K562 (cell line): ENCODE results near the gene PIP4K2C. TPM values are rescaled to one million over a fixed set of nuclear protein-coding genes. Genes with fewer than 3 reads are reported as not detected.

ENCODE experiments used
- CEBPB ChIP-seq: fragments of 450-650 bp; IDR thresholded peaks from 2 replicates; pipeline ENCODE4 v1.6.1; 2016; ENCODE audit warnings: missing genetic modification characterization, missing compliant biosample characterization
- CREB1 ChIP-seq, 2 experiments: sonication (generic) in 1 of 2; formaldehyde crosslinking in 1 of 2; IDR thresholded peaks; 2 replicates each; pipeline versions ENCODE4 v1.6.1 to v1.8.0; 2012 to 2022; ENCODE audit warnings: inconsistent platforms in 1 of 2, mild to moderate bottlenecking in 1 of 2, missing genetic modification reagents in 1 of 2, moderate library complexity in 1 of 2
- CREB3 ChIP-seq: fragments of 450-650 bp; conservative IDR thresholded peaks from 2 replicates; pipeline ENCODE4 v1.6.1; 2016; ENCODE audit warnings: missing genetic modification characterization, low read depth, mild to moderate bottlenecking, missing compliant biosample characterization, moderate library complexity
- CTCF ChIP-seq, 3 experiments: IDR thresholded peaks in 2 of 3; conservative IDR thresholded peaks in 1 of 3; 2 replicates each; pipeline ENCODE4 v1.5.1; 2011 to 2012; ENCODE audit warnings: low read length in 3 of 3, mild to moderate bottlenecking in 3 of 3, control low read depth in 2 of 3, improper control_type of control experiment in 1 of 3, inconsistent platforms in 1 of 3, low read depth in 1 of 3, mixed read lengths in 1 of 3, moderate library complexity in 1 of 3; ENCODE audit not compliant: insufficient read depth in 2 of 3
- GABPB1 ChIP-seq: sonication (generic); formaldehyde crosslinking; IDR thresholded peaks from 2 replicates; pipeline ENCODE4 v1.8.0; 2022; ENCODE audit warnings: mild to moderate bottlenecking, missing genetic modification reagents
- LEF1 ChIP-seq: fragments of 450-650 bp; IDR thresholded peaks from 2 replicates; pipeline ENCODE4 v1.6.1; 2016; ENCODE audit warnings: mild to moderate bottlenecking
- NR3C1 ChIP-seq: sonication (generic); formaldehyde crosslinking; IDR thresholded peaks from 2 replicates; pipeline ENCODE4 v1.8.1; 2022; ENCODE audit warnings: missing genetic modification reagents
- PHF8 ChIP-seq: fragments of 200-600 bp; sonication (generic); IDR thresholded peaks from 2 replicates; pipeline ENCODE4 v1.6.1; 2012; ENCODE audit warnings: mixed run types, mild to moderate bottlenecking, inconsistent platforms, low read length, moderate library complexity, borderline replicate concordance
- POLR3A ChIP-seq: IDR thresholded peaks from 2 replicates; pipeline ENCODE4 v1.6.1; 2011; ENCODE audit warnings: borderline replicate concordance, mild to moderate bottlenecking, moderate library complexity; ENCODE audit not compliant: insufficient read length, insufficient read depth; ENCODE audit errors: extremely low read depth
- PTBP1 ChIP-seq: fragments of 200-400 bp; formaldehyde crosslinking; IDR thresholded peaks from 2 replicates; pipeline ENCODE4 v1.6.1; 2017; ENCODE audit warnings: low read depth, low read length
- RAD21 ChIP-seq, 2 experiments: fragments of 250-450 bp in 1 of 2; fragments of 450-650 bp in 1 of 2; sonication (Bioruptor Pico) in 1 of 2; formaldehyde crosslinking in 1 of 2; IDR thresholded peaks in 1 of 2; conservative IDR thresholded peaks in 1 of 2; 2 replicates each; pipeline versions ENCODE4 v1.4.0 to v1.8.0; 2020 to 2022; ENCODE audit warnings: mild to moderate bottlenecking in 2 of 2, moderate library complexity in 1 of 2
- RBM39 ChIP-seq: fragments of 200-400 bp; formaldehyde crosslinking; optimal IDR thresholded peaks from 2 replicates; pipeline ENCODE3; 2018; ENCODE audit warnings: low read depth, low read length
- SUPT5H ChIP-seq: fragments of 450-650 bp; IDR thresholded peaks from 2 replicates; pipeline ENCODE4 v1.6.1; 2016
- TEAD1 ChIP-seq, 2 experiments: fragments of 450-650 bp in 1 of 2; sonication (generic) in 1 of 2; formaldehyde crosslinking; IDR thresholded peaks; 2 replicates each; pipeline versions ENCODE4 v1.4.0 to v1.8.0; 2020 to 2022; ENCODE audit warnings: mild to moderate bottlenecking in 2 of 2, missing genetic modification reagents in 1 of 2
- TGIF2 ChIP-seq: sonication (generic); formaldehyde crosslinking; IDR thresholded peaks from 2 replicates; pipeline ENCODE4 v1.8.1; 2022; ENCODE audit warnings: mild to moderate bottlenecking, missing genetic modification reagents, moderate library complexity
- ZKSCAN1 ChIP-seq: fragments of 150-350 bp; IDR thresholded peaks from 2 replicates; pipeline ENCODE4 v1.6.1; 2016; ENCODE audit warnings: low read depth, low read length
- ZNF165 ChIP-seq: fragments of 250-450 bp; sonication (Bioruptor Pico); IDR thresholded peaks from 2 replicates; pipeline ENCODE4 v1.4.0; 2020; ENCODE audit warnings: borderline replicate concordance
- ZNF444 ChIP-seq: fragments of 250-450 bp; sonication (Bioruptor Pico); IDR thresholded peaks from 2 replicates; pipeline ENCODE4 v1.4.0; 2020; ENCODE audit warnings: mild to moderate bottlenecking, moderate library complexity
- ZNF583 ChIP-seq: fragments of 250-450 bp; sonication (Bioruptor Pico); IDR thresholded peaks from 2 replicates; pipeline ENCODE4 v1.4.0; 2020
- ZNF785 ChIP-seq: fragments of 250-450 bp; sonication (Bioruptor Pico); IDR thresholded peaks from 2 replicates; pipeline ENCODE4 v1.4.0; 2020; ENCODE audit warnings: mild to moderate bottlenecking
- polyA plus RNA-seq, 8 experiments: library from polyadenylated mRNA; depleted of rRNA in 4 of 8; stranded (reverse) in 5 of 8; unstranded in 3 of 8; fragments of >200 nt; fragmentation: Nextera tagmentation in 2 of 8; fragmentation: Illumina TruSeq in 1 of 8; extraction: Ambion mirVana in 2 of 8; extraction: Trizol in 1 of 8; gene quantifications; 2 replicates each; pipeline versions ENCODE4 v1.2.1 to v1.2.3, GENCODE V29; 2011 to 2014; ENCODE audit warnings: inconsistent platforms in 1 of 8, missing spikeins in 1 of 8
- total RNA-seq, 7 experiments: library from RNA; depleted of rRNA in 6 of 7; stranded (reverse); fragments of >200 nt in 6 of 7; fragmentation: Illumina TruSeq in 2 of 7; extraction: Trizol in 2 of 7; gene quantifications; 2 replicates each; pipeline versions ENCODE4 v1.2.1 to v1.2.3, GENCODE V29; 2011 to 2021; ENCODE audit warnings: low replicate concordance in 1 of 7
- TF ChIP-seq, protein P1 (sequence below), 2 experiments: fragments of 250-450 bp in 1 of 2; fragments of 450-650 bp in 1 of 2; sonication (Bioruptor Pico) in 1 of 2; IDR thresholded peaks; 2 replicates each; pipeline versions ENCODE4 v1.6.1 to v1.8.0; 2016 to 2021; ENCODE audit warnings: mild to moderate bottlenecking in 2 of 2, moderate library complexity in 2 of 2, missing compliant biosample characterization in 1 of 2, missing genetic modification characterization in 1 of 2
- TF ChIP-seq, protein P2 (sequence below): sonication (generic); formaldehyde crosslinking; IDR thresholded peaks from 2 replicates; pipeline ENCODE4 v1.8.1; 2023; ENCODE audit warnings: mild to moderate bottlenecking, missing genetic modification reagents, moderate library complexity

Gene PIP4K2C
- total and polyA plus RNA-seq, 9 of the 15 experiments (the other 6 are each of a cell fraction or from before 2014, with no cell fraction given): 9.0 to 41.4 (median 18.3) TPM

GRCh38 chr12:57632958-57633840 lies 42.2 kb downstream of the PIP4K2C start, which contains the start of gene B4GALNT1 (continued):
- TF ChIP-seq ZNF583 (CRISPR knock-in tag) (no peak), CREB1 (IDR thresholded peaks at IDR 0.05) (no peak), CREB1 (CRISPR knock-in tag; IDR thresholded peaks at IDR 0.05) (peak; percentile 52; the same call in 1 of the 2 replicates), LEF1 (no peak), PHF8 (peak; percentile 59; the same call in 1 of the 2 replicates), TEAD1 (CRISPR knock-in tag; IDR thresholded peaks at IDR 0.05) (peak; percentile 67 to 97; a peak in 3 of 4 replicates), ZKSCAN1 (0 out of 2 replicates have a peak, but pooled peaks have one; percentile 34), CTCF (IDR thresholded peaks at IDR 0.05 in 2 of 3, conservative IDR thresholded peaks at IDR 0.05 in 1 of 3; ENCODE audit: insufficient read depth in 2 of 3, low read depth in 1 of 3, low read length in 3 of 3) (peak; percentile 89 to 95 (median 92)), RAD21 (CRISPR knock-in tag; conservative IDR thresholded peaks at IDR 0.05 in 1 of 2, IDR thresholded peaks at IDR 0.05 in 1 of 2) (peak; percentile 66 to 77), TGIF2 (CRISPR knock-in tag) (no peak), CEBPB (tag) (no peak), GABPB1 (CRISPR knock-in tag) (peak; percentile 21; the same call in 1 of the 2 replicates), ZNF444 (CRISPR knock-in tag) (no peak), PTBP1 (no peak), POLR3A (no peak), NR3C1 (no peak), ZNF785 (CRISPR knock-in tag) (no peak), RBM39 (no peak), CREB3 (no peak), ZNF165 (no peak), SUPT5H (peak; percentile 39; the same call in 1 of the 2 replicates)
- TF ChIP-seq, protein P1, sequence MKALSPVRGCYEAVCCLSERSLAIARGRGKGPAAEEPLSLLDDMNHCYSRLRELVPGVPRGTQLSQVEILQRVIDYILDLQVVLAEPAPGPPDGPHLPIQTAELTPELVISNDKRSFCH (CRISPR knock-in tag; IDR thresholded peaks at IDR 0.05): no peak
- TF ChIP-seq, protein P1 (tag; IDR thresholded peaks at IDR 0.05): 0 out of 2 replicates have a peak, but pooled peaks have one; percentile 21
- TF ChIP-seq, protein P2, sequence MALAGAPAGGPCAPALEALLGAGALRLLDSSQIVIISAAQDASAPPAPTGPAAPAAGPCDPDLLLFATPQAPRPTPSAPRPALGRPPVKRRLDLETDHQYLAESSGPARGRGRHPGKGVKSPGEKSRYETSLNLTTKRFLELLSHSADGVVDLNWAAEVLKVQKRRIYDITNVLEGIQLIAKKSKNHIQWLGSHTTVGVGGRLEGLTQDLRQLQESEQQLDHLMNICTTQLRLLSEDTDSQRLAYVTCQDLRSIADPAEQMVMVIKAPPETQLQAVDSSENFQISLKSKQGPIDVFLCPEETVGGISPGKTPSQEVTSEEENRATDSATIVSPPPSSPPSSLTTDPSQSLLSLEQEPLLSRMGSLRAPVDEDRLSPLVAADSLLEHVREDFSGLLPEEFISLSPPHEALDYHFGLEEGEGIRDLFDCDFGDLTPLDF: peak; percentile 84; the same call in 1 of the 2 replicates
